GM23338 (cell line): ENCODE measurements around the gene KDM7A.

Experiments used
- CTCF ChIP-seq, 2 experiments: fragments of 200-600 bp in 1 of 2; sonication (generic) in 1 of 2; conservative IDR thresholded peaks; 2 replicates each; pipeline versions ENCODE4 v1.5.1 to v1.6.1; 2016 to 2017; ENCODE audit warnings: antibody characterized with exemption in 2 of 2, low read depth in 2 of 2, mild to moderate bottlenecking in 2 of 2, moderate library complexity in 1 of 2
- ETS1 ChIP-seq: IDR thresholded peaks from 2 replicates; pipeline ENCODE4 v1.6.1; 2016; ENCODE audit warnings: antibody characterized with exemption
- EZH2 ChIP-seq: fragments of 200-600 bp; sonication (generic); IDR thresholded peaks from one replicate; pipeline ENCODE4 v1.8.0; 2017; ENCODE audit warnings: antibody characterized with exemption, mild to moderate bottlenecking, low read depth; ENCODE audit not compliant: unreplicated experiment
- EZH2phosphoT487 ChIP-seq: fragments of 200-600 bp; sonication (generic); IDR thresholded peaks from one replicate; pipeline ENCODE4 v1.8.1; 2018; ENCODE audit warnings: antibody characterized with exemption; ENCODE audit not compliant: unreplicated experiment
- POLR2AphosphoS5 ChIP-seq: IDR thresholded peaks from 2 replicates; pipeline ENCODE4 v1.6.1; 2016; ENCODE audit warnings: antibody characterized with exemption, low read depth
- REST ChIP-seq: IDR thresholded peaks from one replicate; pipeline ENCODE4 v1.6.1; 2018; ENCODE audit warnings: antibody characterized with exemption; ENCODE audit not compliant: unreplicated experiment

GRCh38 chr7:140067052-140067451, 109.7 kb downstream of the KDM7A start:
- TF ChIP-seq EZH2: no peak
- no peak for TF ChIP-seq EZH2phosphoT487
- no peak for TF ChIP-seq CTCF (conservative IDR thresholded peaks at IDR 0.05; ENCODE audit: low read depth in 2 of 2)
- TF ChIP-seq POLR2AphosphoS5: no peak
- TF ChIP-seq REST: no peak
- no peak for TF ChIP-seq ETS1
